Tibial artery (tissue), 4 donors: ENCODE results near the gene XPO5.

Source experiments
- DNase-seq, 2 donors: peaks; one replicate each; pipeline ENCODE4 v3.0.0-alpha.2; 2019
- H3K27ac ChIP-seq, 2 donors: fragments of 200-600 bp; sonication (generic) in 1 of 2; 1 replicate in 1 of 2; 2 replicates in 1 of 2; pipeline ENCODE4 v1.5.1; 2018 to 2019; ENCODE audit warnings: mild to moderate bottlenecking in 1 of 2
- H3K27me3 ChIP-seq, 2 donors: fragments of 200-600 bp; sonication (generic) in 1 of 2; one replicate each; pipeline versions ENCODE4 v1.5.1 to v1.6.0; 2016 to 2019
- H3K36me3 ChIP-seq, 3 donors: fragments of 200-600 bp; sonication (generic) in 2 of 3; one replicate each; pipeline ENCODE4 v1.5.1; 2016 to 2019; ENCODE audit warnings: mild to moderate bottlenecking in 2 of 3
- H3K4me1 ChIP-seq, 4 donors: fragments of 200-600 bp; sonication (generic) in 2 of 4; 1 replicate in 3 of 4; 2 replicates in 1 of 4; pipeline ENCODE4 v1.5.1; 2016 to 2019
- H3K4me3 ChIP-seq, 2 donors: fragments of 200-600 bp; sonication (generic) in 1 of 2; 1 replicate in 1 of 2; 2 replicates in 1 of 2; pipeline ENCODE4 v1.5.1; 2018 to 2019; ENCODE audit warnings: mild to moderate bottlenecking in 2 of 2
- H3K9me3 ChIP-seq, 3 donors: fragments of 200-600 bp; sonication (generic) in 1 of 3; one replicate each; pipeline ENCODE4 v1.5.1; 2016 to 2019
- intact Hi-C: fragments of 100-400 bp; cut with DNase I; formaldehyde crosslinking; loops from one replicate; pipeline ENCODE4 v1.15.0; 2023; ENCODE audit warnings: low total_unique reads
- TF ChIP-seq, protein P1 (sequence below), 2 experiments: fragments of 200-600 bp in 1 of 2; fragments of 450-650 bp in 1 of 2; IDR thresholded peaks; one replicate each; pipeline ENCODE4 v1.5.1; 2017 to 2019; ENCODE audit warnings: antibody characterized with exemption in 2 of 2, mild to moderate bottlenecking in 1 of 2, moderate library complexity in 1 of 2

The XPO5 gene

DNA sequence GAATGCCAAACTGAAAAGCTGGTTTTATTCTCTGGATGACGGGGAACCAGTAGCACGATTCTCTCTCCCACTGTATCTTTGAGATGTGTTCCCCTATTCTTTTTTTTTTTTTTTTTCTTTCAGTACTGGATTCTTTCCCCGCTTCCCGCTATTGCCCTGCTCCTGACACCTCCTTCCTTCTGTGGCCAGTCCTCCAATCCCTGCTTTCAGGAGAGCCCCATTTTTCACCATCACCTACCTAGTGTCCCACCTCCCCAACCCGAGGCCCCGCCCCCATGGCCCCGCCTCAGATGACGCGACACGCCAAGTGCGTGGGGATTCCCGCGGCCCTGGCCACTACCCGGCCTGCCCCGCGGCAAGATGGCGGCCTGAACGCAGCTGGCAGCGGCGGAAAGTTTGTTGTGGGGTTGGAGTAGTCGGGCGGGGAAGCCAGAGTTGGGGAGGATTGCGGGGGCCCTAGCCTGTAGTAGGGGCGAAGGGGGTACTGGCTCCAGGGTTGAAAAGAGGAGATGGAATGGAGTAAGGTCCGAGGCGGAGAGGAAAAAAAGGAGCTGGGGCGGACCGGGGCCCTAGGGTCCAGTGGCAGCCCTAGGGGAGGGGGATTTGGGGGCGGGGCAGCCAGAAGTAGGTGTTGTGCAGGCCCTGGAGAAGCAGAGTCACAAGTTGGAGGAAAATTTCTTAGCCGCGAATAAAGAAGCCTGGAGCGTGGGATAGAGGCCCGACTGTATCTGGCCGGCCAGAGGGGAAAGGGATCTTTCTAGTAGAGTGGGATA, 98.4 kb downstream of the XPO5 start, which contains the start of gene TJAP1:
Gene TJAP1, plus strand, starts transcription at position 336 of the 773 bp plus-strand sequence. CDS start 21,432 bp downstream, outside the sequence.
- no peaks in the 10 kb centered on the region for H3K9me3 ChIP-seq
- peak; percentile 91 to 95 for DNase-seq
- H3K4me3 ChIP-seq = peak within 1 kb of the TSS; percentile 59 to 71
- peak within 1 kb of the TSS; percentile 73 to 81 for H3K27ac ChIP-seq
- no peaks in the 10 kb centered on the region for H3K36me3 ChIP-seq
- H3K4me1 ChIP-seq = peaks cover 0 to 27% (median 20%) of the 10 kb centered on the region in 4 donors
- no peaks in the 10 kb centered on the region for H3K27me3 ChIP-seq
- TF ChIP-seq, protein P1, sequence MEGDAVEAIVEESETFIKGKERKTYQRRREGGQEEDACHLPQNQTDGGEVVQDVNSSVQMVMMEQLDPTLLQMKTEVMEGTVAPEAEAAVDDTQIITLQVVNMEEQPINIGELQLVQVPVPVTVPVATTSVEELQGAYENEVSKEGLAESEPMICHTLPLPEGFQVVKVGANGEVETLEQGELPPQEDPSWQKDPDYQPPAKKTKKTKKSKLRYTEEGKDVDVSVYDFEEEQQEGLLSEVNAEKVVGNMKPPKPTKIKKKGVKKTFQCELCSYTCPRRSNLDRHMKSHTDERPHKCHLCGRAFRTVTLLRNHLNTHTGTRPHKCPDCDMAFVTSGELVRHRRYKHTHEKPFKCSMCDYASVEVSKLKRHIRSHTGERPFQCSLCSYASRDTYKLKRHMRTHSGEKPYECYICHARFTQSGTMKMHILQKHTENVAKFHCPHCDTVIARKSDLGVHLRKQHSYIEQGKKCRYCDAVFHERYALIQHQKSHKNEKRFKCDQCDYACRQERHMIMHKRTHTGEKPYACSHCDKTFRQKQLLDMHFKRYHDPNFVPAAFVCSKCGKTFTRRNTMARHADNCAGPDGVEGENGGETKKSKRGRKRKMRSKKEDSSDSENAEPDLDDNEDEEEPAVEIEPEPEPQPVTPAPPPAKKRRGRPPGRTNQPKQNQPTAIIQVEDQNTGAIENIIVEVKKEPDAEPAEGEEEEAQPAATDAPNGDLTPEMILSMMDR (IDR thresholded peaks at IDR 0.05) = no peak
- intact Hi-C loops = no loop called here

DNA sequence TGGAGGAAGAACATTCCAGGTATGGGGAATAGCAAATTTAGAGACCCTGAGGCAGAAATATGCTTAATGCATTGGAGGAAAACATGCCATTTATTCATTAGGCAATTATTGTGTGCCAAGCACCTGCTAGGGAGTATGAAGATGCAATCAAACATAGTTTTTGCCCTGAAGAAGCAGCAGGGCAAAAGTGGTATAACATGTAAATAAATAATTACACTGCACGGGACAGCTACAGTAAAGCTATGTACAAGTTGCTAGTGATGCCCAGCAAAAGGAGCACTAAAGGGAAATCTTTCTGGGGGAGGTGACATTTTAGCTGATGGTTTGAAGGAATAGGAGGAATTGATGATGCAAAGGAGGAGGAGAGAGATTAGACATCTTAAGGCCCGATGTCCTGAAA, 99.1 kb downstream of the XPO5 start:
- H3K36me3 ChIP-seq = no peaks in the 10 kb centered on the region
- no peaks in the 10 kb centered on the region for H3K9me3 ChIP-seq
- TF ChIP-seq, protein P1 (IDR thresholded peaks at IDR 0.05) = no peak
- intact Hi-C loops = no loop called here
- no peaks in the 10 kb centered on the region for H3K27me3 ChIP-seq
- H3K27ac ChIP-seq = peak overlapping the region; percentile 73 to 81
- DNase-seq = no peak
- H3K4me1 ChIP-seq = peaks cover 0 to 27% (median 20%) of the 10 kb centered on the region in 4 donors
- H3K4me3 ChIP-seq = peak overlapping the region; percentile 59 to 71

DNA sequence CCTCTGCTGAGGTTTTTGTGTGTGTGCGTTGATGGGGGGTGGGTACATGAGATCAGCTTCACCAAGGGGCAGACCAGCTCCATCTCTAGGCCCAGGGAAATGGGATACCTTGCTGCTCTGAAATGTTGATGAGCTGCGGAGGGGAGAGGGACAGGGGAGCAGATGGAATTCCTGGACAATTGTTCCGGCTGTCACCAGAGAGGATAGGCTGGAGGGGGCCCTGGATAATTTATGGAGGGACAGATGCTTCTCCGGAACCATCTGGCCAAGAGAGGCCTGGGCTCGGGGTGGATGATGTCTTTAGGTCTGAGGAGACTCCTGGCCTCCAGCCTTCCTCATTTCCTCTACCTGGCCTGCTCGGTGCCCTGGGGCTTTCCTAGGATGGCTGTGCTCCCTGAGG, 100.3 kb downstream of the XPO5 start:
- no peaks in the 10 kb centered on the region for H3K27me3 ChIP-seq
- TF ChIP-seq, protein P1 (IDR thresholded peaks at IDR 0.05) = no peak
- no peaks in the 10 kb centered on the region for H3K36me3 ChIP-seq
- intact Hi-C loops = no loop called here
- DNase-seq = no peak
- H3K27ac ChIP-seq = no peak overlapping the region
- no peaks in the 10 kb centered on the region for H3K9me3 ChIP-seq
- H3K4me3 ChIP-seq = no peak overlapping the region
- H3K4me1 ChIP-seq = peaks cover 0 to 27% (median 20%) of the 10 kb centered on the region in 4 donors

DNA sequence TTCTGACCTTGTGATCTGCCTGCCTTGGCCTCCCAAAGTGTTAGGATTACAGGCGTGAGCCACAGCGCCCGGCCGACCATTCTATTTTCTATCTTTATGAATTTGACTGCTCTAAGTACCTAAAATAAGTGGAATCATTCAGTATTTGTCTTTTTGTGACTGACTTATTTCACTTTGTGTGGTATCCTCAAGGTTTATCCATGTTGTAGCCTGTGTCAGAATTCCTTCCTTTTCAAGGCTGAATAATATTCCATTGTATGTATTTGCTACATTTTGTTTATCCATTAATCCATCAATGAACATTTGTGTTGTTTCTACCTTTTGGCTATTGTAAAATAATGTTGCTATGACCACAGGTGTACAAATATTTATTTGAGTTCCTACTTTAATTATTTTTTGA, 103.3 kb downstream of the XPO5 start:
- H3K4me3 ChIP-seq = no peak overlapping the region
- intact Hi-C loops = no loop called here
- DNase-seq = no peak
- H3K4me1 ChIP-seq = peaks cover 0 to 5% (median 4%) of the 10 kb centered on the region in 4 donors
- no peak overlapping the region for H3K27ac ChIP-seq
- TF ChIP-seq, protein P1 (IDR thresholded peaks at IDR 0.05) = no peak
- no peaks in the 10 kb centered on the region for H3K9me3 ChIP-seq
- peaks cover 0 to 19% of the 10 kb centered on the region in 2 donors for H3K27me3 ChIP-seq
- H3K36me3 ChIP-seq = no peaks in the 10 kb centered on the region
